ENCODE data around the gene HES2. TPM values are rescaled to one million over a fixed set of nuclear protein-coding genes. Genes with fewer than 3 reads are reported as not detected.
A peak's percentile ranks its signal among the peaks of the same experiment; 100 is the strongest.

Gene HES2
- total and polyA plus RNA-seq, 9 of the 15 experiments (the other 6 are each of a cell fraction or from before 2014, with no cell fraction given) = 0.05 to 0.18 (median 0.07) TPM; not detected in 4

DNA sequence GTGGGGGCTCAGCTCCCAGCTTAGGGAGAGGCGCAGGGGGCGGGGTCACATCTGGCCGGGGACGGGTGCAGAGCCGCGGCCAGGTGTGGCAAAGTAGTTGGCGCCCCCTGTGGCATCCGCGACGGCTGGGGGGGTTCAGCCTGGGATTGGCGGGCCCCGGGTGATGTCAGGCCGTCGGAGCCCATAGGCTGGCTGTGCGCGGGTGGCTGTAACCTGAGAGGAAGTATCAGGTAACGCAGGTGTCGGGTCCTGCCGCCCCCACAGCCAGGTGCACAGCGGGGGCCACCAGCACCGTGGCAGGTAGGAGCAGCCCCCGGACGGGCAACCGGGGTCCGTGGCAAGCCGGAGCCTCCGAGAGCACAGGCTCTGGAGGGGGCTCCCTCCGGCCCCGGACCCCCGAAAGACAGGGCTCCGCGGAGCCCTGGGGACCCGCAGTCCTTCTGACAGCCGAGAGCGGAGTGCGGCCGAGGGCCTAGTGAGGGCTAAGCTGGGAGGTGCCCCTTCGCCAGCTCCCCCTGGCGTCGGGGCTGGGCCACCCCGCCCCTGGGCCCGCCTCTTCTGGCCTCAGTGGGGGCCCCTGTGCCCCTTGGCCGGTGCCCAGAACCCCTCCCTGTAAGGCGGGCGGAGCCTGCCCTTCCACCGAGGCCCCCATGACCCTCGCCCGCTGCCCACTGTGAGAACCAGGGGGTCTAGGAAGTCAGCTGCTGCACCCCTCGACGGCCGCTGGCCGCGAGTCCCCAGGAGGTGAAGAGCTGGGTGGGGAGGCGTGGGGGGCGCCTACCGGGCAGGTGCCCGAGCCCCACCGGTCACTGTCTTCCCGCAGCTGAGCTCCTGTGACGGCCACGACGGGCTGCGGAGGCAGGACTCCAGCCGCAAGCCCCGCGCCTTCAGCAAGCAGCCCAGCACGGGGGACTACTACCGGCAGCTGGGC is 28.4 kb upstream of the HES2 start (continued):
- TF ChIP-seq, protein P1, sequence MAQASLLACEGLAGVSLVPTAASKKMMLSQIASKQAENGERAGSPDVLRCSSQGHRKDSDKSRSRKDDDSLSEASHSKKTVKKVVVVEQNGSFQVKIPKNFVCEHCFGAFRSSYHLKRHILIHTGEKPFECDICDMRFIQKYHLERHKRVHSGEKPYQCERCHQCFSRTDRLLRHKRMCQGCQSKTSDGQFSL (CRISPR knock-in tag; IDR thresholded peaks at IDR 0.05) = peak; percentile 60; the same call in 1 of the 2 replicates
- TF ChIP-seq, protein P1 (tag; IDR thresholded peaks at IDR 0.05) = no peak
- no peak for TF ChIP-seq NELFE (IDR thresholded peaks at IDR 0.05; ENCODE audit: insufficient read depth, insufficient read length)
- TF ChIP-seq PCBP1 (IDR thresholded peaks at IDR 0.05; ENCODE audit: low read depth, low read length, poor library complexity, severe bottlenecking) = no peak
- TF ChIP-seq SMARCC2 (IDR thresholded peaks at IDR 0.05; ENCODE audit: low read depth) = no peak
- TF ChIP-seq, protein P2, sequence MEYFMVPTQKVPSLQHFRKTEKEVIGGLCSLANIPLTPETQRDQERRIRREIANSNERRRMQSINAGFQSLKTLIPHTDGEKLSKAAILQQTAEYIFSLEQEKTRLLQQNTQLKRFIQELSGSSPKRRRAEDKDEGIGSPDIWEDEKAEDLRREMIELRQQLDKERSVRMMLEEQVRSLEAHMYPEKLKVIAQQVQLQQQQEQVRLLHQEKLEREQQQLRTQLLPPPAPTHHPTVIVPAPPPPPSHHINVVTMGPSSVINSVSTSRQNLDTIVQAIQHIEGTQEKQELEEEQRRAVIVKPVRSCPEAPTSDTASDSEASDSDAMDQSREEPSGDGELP (CRISPR knock-in tag; IDR thresholded peaks at IDR 0.05; ENCODE audit: borderline replicate concordance) = 0 out of 2 replicates have a peak, but pooled peaks have one; percentile 11
- TF ChIP-seq KHSRP (IDR thresholded peaks at IDR 0.05) = no peak
- TF ChIP-seq, protein P3, sequence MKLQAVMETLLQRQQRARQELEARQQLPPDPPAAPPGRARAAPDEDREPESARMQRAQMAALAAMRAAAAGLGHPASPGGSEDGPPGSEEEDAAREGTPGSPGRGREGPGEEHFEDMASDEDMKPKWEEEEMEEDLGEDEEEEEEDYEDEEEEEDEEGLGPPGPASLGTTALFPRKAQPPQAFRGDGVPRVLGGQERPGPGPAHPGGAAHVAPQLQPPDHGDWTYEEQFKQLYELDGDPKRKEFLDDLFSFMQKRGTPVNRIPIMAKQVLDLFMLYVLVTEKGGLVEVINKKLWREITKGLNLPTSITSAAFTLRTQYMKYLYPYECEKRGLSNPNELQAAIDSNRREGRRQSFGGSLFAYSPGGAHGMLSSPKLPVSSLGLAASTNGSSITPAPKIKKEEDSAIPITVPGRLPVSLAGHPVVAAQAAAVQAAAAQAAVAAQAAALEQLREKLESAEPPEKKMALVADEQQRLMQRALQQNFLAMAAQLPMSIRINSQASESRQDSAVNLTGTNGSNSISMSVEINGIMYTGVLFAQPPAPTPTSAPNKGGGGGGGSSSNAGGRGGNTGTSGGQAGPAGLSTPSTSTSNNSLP (IDR thresholded peaks at IDR 0.05; ENCODE audit: borderline replicate concordance, low read depth, low read length) = no peak
- peak; percentile 14; the same call in 1 of the 2 replicates for TF ChIP-seq PHF8 (IDR thresholded peaks at IDR 0.05; ENCODE audit: borderline replicate concordance, low read length)
- TF ChIP-seq ZNF644 (tag; IDR thresholded peaks at IDR 0.05; ENCODE audit: low read depth) = no peak
- no peak for TF ChIP-seq ZNF212 (CRISPR knock-in tag; IDR thresholded peaks at IDR 0.05)
- TF ChIP-seq FOSL1 (tag; conservative IDR thresholded peaks at IDR 0.05) = no peak
- no peak for TF ChIP-seq ZNF507 (tag; conservative IDR thresholded peaks at IDR 0.05)

Measured in K562 (cell line).